Measurements from ENCODE around the gene NDUFA8.

- no peak for TF ChIP-seq CREB1 (CRISPR knock-in tag; IDR thresholded peaks at IDR 0.05)
- no peak for TF ChIP-seq ZMAT4 (CRISPR knock-in tag; IDR thresholded peaks at IDR 0.05)
- no peak for TF ChIP-seq ZNF532 (CRISPR knock-in tag; IDR thresholded peaks at IDR 0.05; ENCODE audit: borderline replicate concordance)
Measured at GRCh38 chr9:122162415-122162814, 2.8 kb upstream of the NDUFA8 start.

Measured in WTC11 (cell line).